Dendritic cell treated with granulocyte-macrophage colony-stimulating factor and Interleukin-4, amounts not matched to agents 40 ng/mL and 50 ng/mL, for 4 days (primary cell): ENCODE results near the gene SHC1.

Experiments used
- H3K27ac Mint-ChIP-seq: one replicate; pipeline ENCODE4 v1.8.0; 2022; ENCODE audit warnings: mild to moderate bottlenecking, mixed read lengths
- H3K27me3 Mint-ChIP-seq: one replicate; pipeline ENCODE4 v1.8.0; 2022; ENCODE audit warnings: mild to moderate bottlenecking, mixed read lengths
- H3K36me3 Mint-ChIP-seq: one replicate; pipeline ENCODE4 v1.8.0; 2022; ENCODE audit warnings: low read depth, mixed read lengths
- H3K4me1 Mint-ChIP-seq: one replicate; pipeline ENCODE4 v1.8.0; 2022; ENCODE audit warnings: low read depth, mixed read lengths
- H3K4me3 Mint-ChIP-seq: one replicate; pipeline ENCODE4 v1.8.0; 2022; ENCODE audit warnings: mild to moderate bottlenecking, moderate library complexity, mixed read lengths
- H3K9me3 Mint-ChIP-seq: one replicate; pipeline ENCODE4 v1.8.0; 2022; ENCODE audit warnings: mixed read lengths
- intact Hi-C: fragments of 100-400 bp; cut with micrococcal nuclease; formaldehyde crosslinking; loops from one replicate; pipeline ENCODE4 v1.15.0; 2022

Gene SHC1

GRCh38 chr1:155012026-155012546, 41.5 kb upstream of the SHC1 start:
- H3K9me3 Mint-ChIP-seq = no peaks in the 10 kb centered on the region
- peak overlapping the region; percentile 70 for H3K4me3 Mint-ChIP-seq
- H3K36me3 Mint-ChIP-seq = peaks cover 90% of the 10 kb centered on the region
- H3K27me3 Mint-ChIP-seq = no peaks in the 10 kb centered on the region
- intact Hi-C loops = no loop called here
- H3K4me1 Mint-ChIP-seq = peaks cover 90% of the 10 kb centered on the region
- H3K27ac Mint-ChIP-seq = peak overlapping the region; percentile 100

DNA sequence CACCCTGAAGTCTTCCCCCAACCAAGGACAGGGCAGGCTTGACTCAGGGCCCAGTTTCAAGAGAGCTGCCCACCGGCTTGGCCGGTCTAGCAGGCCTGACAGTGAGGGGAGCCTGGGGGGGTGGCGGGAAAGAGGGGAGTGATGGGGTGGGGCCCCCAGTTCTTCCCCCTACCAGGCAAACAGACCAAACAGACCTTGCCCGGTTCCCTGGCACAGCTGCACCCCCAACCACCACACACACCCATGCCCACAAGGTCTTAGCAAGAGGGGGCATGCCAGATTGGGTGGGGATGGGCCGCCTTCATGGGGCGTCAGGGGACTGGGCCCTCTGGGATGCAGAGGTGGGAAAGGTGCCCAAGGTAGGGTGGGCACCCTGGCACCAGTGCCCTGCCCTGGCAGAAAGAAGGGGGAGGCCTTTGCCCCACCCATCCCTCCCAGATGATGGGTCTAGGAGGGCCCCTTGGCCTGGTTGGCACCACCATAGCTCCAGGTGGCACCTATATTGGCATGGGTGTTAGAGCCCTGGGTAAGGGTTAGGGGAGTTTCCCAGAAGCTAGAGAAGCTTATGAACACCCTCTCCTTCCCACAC, 41.0 kb upstream of the SHC1 start:
- Mint-ChIP-seq H3K27ac (peak overlapping the region; percentile 100), H3K4me1 (peaks cover 90% of the 10 kb centered on the region), H3K4me3 (peak overlapping the region; percentile 92), H3K27me3 (no peaks in the 10 kb centered on the region), H3K9me3 (no peaks in the 10 kb centered on the region), H3K36me3 (peaks cover 89% of the 10 kb centered on the region)
- intact Hi-C loops = no loop called here

DNA sequence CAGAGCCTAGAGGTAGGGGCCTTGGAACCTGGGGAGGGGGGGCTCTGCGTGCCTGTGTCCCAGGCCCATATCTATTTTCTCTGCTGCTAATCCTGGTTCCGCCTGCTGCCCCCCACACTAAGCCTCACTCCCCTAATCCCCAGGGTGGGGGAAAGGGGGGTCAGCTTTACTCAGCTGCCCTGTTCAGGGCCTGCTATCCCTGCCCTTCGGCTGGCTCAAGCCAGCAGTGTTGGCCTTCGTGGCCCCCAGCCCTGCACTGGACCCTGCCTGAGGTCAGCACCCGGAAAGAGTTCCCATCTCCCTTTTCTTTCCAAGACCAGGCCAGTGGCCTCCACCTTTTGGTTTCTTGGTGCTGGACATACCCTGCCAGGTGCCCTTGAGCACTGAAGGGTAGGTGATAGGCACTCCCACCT, 40.5 kb upstream of the SHC1 start:
- no peaks in the 10 kb centered on the region for H3K27me3 Mint-ChIP-seq
- peaks cover 89% of the 10 kb centered on the region for H3K36me3 Mint-ChIP-seq
- intact Hi-C loops = no loop called here
- no peaks in the 10 kb centered on the region for H3K9me3 Mint-ChIP-seq
- H3K4me3 Mint-ChIP-seq = peak overlapping the region; percentile 92
- peak overlapping the region; percentile 100 for H3K27ac Mint-ChIP-seq
- peaks cover 90% of the 10 kb centered on the region for H3K4me1 Mint-ChIP-seq

DNA sequence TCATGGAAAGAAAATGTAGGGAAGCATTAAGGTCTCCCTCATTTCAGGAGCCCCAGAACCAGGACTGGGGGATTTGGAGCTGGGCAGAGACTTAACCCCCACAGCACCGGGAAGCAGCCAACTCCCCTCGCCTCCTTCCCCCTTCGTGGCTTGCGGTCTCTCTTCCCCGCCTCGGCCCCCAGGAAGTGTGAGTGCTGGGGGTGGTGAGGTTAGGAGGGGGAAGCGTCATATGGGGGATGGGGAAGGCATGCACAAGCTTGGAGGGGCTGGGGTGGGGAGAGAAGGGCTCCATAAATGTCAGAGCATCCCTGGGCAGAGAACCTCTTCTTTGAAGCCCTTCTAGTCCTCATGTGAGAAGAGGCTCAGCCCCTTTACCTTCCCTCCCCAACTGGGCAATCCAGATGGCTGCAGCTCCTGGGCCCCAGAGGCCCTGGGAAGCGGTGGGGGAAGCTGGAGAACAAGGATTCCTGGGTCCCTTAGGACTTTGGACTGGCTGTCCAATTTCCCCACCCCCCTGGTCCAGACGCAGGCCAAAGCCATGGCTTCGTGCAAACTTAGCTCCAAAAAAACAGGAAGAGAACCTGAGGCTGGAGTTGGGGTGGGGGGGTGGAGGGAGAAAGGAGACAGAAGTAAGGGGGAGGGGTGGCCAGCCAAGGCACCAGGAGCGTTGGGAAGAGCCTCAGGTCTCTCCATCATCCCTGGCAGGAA, 39.8 kb upstream of the SHC1 start:
- intact Hi-C loops = no loop called here
- no peaks in the 10 kb centered on the region for H3K9me3 Mint-ChIP-seq
- H3K27ac Mint-ChIP-seq = peak overlapping the region; percentile 100
- H3K27me3 Mint-ChIP-seq = no peaks in the 10 kb centered on the region
- H3K4me1 Mint-ChIP-seq = peaks cover 90% of the 10 kb centered on the region
- peak overlapping the region; percentile 92 for H3K4me3 Mint-ChIP-seq
- peaks cover 85% of the 10 kb centered on the region for H3K36me3 Mint-ChIP-seq

DNA sequence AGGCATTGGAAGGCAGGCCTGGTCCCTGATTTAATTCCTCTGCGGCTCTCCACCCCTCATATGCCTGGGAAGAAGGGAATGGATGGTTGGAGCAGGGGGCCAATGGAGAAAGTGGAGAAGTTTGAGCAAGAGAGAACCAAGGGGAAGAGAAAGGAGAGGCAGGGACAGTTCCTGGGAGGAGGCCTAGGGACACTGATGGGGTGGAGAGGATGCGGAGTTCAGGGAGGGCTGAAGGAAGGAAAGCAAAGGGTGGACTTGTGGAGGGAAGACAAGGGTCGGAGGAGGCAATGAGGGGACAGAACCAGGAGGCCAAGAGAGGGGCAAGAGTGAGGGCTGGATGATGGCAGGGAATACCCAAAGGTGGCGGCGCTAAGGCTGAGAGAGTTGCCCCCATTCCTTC, 39.2 kb upstream of the SHC1 start:
- Mint-ChIP-seq H3K4me1 (peaks cover 92% of the 10 kb centered on the region), H3K9me3 (no peaks in the 10 kb centered on the region), H3K27ac (peak overlapping the region; percentile 100), H3K4me3 (peak overlapping the region; percentile 92), H3K36me3 (peaks cover 79% of the 10 kb centered on the region), H3K27me3 (no peaks in the 10 kb centered on the region)
- intact Hi-C loops = loop anchor here (5.0 kb wide), 1 partner anchor 37 kb away; the partner anchor contains the start of genes CKS1B and SHC1

- H3K4me1 Mint-ChIP-seq = peaks cover 96% of the 10 kb centered on the region
- no peaks in the 10 kb centered on the region for H3K9me3 Mint-ChIP-seq
- no peaks in the 10 kb centered on the region for H3K27me3 Mint-ChIP-seq
- H3K36me3 Mint-ChIP-seq = peaks cover 77% of the 10 kb centered on the region
- H3K4me3 Mint-ChIP-seq = peak overlapping the region; percentile 92
- intact Hi-C loops = loop anchor here (5.0 kb wide), 1 partner anchor 37 kb away; the partner anchor contains the start of genes CKS1B and SHC1
- peak overlapping the region; percentile 100 for H3K27ac Mint-ChIP-seq
Observed at GRCh38 chr1:155009221-155009711, 38.7 kb upstream of the SHC1 start.

- no peaks in the 10 kb centered on the region for H3K9me3 Mint-ChIP-seq
- intact Hi-C loops = loop anchor here (5.0 kb wide), 1 partner anchor 36 kb away; the partner anchor contains the start of genes CKS1B and SHC1
- H3K4me1 Mint-ChIP-seq = peaks cover 94% of the 10 kb centered on the region
- H3K27me3 Mint-ChIP-seq = no peaks in the 10 kb centered on the region
- H3K27ac Mint-ChIP-seq = peak overlapping the region; percentile 100
- peak overlapping the region; percentile 92 for H3K4me3 Mint-ChIP-seq
- peaks cover 77% of the 10 kb centered on the region for H3K36me3 Mint-ChIP-seq
Observed at GRCh38 chr1:155008015-155008941, 37.7 kb upstream of the SHC1 start.

DNA sequence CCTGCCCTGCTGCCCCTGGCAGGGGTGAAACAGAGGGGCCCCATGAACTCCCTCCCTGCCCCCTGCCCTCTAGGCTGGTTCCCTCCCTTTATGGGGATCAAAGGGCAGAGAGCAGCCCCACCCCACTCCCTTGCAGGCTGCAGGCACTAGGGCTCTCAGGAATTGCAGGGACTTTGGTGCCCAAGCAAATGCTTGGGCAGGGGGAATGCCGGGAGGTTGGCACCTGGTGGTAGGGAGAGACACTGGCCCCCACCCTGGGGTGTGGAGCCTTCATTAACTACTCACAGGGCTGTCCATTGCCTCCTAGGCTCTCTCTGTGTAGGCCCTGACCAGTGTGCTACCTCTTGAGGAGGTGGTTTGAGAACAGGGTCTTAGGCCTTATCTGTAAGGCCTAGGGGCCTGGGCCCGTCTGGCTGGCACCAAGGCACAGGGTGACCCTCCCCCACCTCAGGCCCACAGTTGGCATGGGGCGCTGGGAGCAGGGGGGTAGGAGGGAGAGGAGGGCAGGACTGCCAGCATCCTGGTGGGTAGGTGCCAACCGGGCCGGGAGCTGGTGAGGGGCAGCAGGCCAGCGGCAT, 36.8 kb upstream of the SHC1 start:
- Mint-ChIP-seq H3K9me3 (no peaks in the 10 kb centered on the region), H3K4me1 (peaks cover 85% of the 10 kb centered on the region)

GRCh38 chr1:155006601-155007101, 36.1 kb upstream of the SHC1 start:
- Mint-ChIP-seq H3K4me3 (peak overlapping the region; percentile 61), H3K36me3 (peaks cover 78% of the 10 kb centered on the region), H3K9me3 (no peaks in the 10 kb centered on the region), H3K4me1 (peaks cover 78% of the 10 kb centered on the region), H3K27ac (peak overlapping the region; percentile 100), H3K27me3 (no peaks in the 10 kb centered on the region)
- intact Hi-C loops = loop anchor here (5.0 kb wide), 1 partner anchor 34 kb away; the partner anchor contains the start of genes CKS1B and SHC1

More for the DNA sequence above, 36.8 kb upstream of the SHC1 start:
- intact Hi-C loops = loop anchor here (5.0 kb wide), 1 partner anchor 35 kb away; the partner anchor contains the start of genes CKS1B and SHC1
- H3K4me3 Mint-ChIP-seq = peak overlapping the region; percentile 92
- H3K27me3 Mint-ChIP-seq = no peaks in the 10 kb centered on the region
- peaks cover 76% of the 10 kb centered on the region for H3K36me3 Mint-ChIP-seq
- H3K27ac Mint-ChIP-seq = peak overlapping the region; percentile 100

GRCh38 chr1:155005076-155006011, 34.8 kb upstream of the SHC1 start:
- Mint-ChIP-seq H3K27ac (peak overlapping the region; percentile 100), H3K27me3 (no peaks in the 10 kb centered on the region), H3K36me3 (peaks cover 73% of the 10 kb centered on the region), H3K4me3 (peak overlapping the region; percentile 96), H3K4me1 (peaks cover 66% of the 10 kb centered on the region), H3K9me3 (no peaks in the 10 kb centered on the region)
- intact Hi-C loops = loop anchor here (5.0 kb wide), 1 partner anchor 33 kb away; the partner anchor contains the start of genes CKS1B and SHC1

DNA sequence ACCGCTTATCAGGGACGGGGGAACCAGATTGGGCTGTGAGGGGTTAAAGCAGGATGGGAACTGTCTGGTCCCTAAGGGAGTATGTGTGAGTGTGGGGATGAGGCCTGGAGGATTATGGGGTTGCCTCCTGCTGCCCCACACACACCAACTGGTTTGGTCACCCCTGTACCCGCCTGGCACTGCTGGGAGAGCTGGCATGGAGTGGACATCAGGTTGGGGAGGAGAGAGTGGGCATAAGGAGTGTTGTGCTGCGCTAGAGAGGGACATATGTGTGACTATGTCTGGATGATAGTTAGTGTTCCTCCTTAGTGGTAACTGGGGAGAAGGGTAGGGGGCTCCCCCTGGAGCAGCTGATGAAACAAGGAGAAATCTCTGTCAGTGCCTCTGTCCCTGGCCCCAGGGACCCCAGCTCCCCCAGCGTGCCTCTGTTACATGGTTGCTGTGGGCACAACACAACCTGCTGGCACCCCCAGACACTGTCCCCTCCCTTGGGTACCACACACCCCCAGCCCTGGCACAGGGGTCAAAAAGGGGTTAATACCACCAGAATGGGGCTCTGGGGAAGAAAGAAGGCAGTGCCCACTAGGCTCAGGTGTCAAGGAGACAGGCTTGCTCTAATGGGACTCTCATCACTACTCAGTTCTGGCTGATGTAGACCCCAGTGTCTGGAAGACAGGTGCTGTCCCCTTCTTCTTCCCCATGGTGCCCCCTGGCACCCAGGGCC, 34.0 kb upstream of the SHC1 start:
- H3K27me3 Mint-ChIP-seq = no peaks in the 10 kb centered on the region
- intact Hi-C loops = loop anchor here (5.0 kb wide), 1 partner anchor 32 kb away; the partner anchor contains the start of genes CKS1B and SHC1
- no peaks in the 10 kb centered on the region for H3K9me3 Mint-ChIP-seq
- peaks cover 66% of the 10 kb centered on the region for H3K4me1 Mint-ChIP-seq
- peaks cover 68% of the 10 kb centered on the region for H3K36me3 Mint-ChIP-seq
- H3K4me3 Mint-ChIP-seq = peak overlapping the region; percentile 96
- peak overlapping the region; percentile 100 for H3K27ac Mint-ChIP-seq
